Measurements from ENCODE around the gene ANXA11. TPM values are rescaled to one million over a fixed set of nuclear protein-coding genes. Genes with fewer than 3 reads are reported as not detected.

Gene ANXA11
- total and polyA plus RNA-seq, 2 experiments from 2014 or later = 42.3 to 70.0 TPM

- TF ChIP-seq CTCF (conservative IDR thresholded peaks at IDR 0.05; ENCODE audit: low read depth in 2 of 2) (no peak), JUNB (IDR thresholded peaks at IDR 0.05; ENCODE audit: unreplicated experiment) (no peak), ZNF331 (CRISPR knock-in tag; IDR thresholded peaks at IDR 0.05; ENCODE audit: low read depth) (no peak)
These were observed 460 bp downstream of the ANXA11 start (continued) for GRCh38 chr10:80204677-80205476.

- peaks cover 31% of the 10 kb centered on the region for H3K27me3 ChIP-seq (ENCODE audit: insufficient read depth)
These were observed 1.3 kb downstream of the ANXA11 start for GRCh38 chr10:80203835-80204676.

More at GRCh38 chr10:80203835-80204676, 1.3 kb downstream of the ANXA11 start:
- no peaks in the 10 kb centered on the region for H3K9me3 Mint-ChIP-seq
- peak overlapping the region; percentile 73 for H3K4me3 ChIP-seq
- ATAC-seq = peak; percentile 30
- peaks cover 4% of the 10 kb centered on the region; the same call in 1 of the 2 replicates for H3F3A ChIP-seq (replicated peaks; ENCODE audit: low read depth)
- peak overlapping the region; percentile 81 for H3K27ac ChIP-seq (ENCODE audit: low read depth)
- peak overlapping the region; percentile 39; the same call in 1 of the 2 replicates for H3K27ac Mint-ChIP-seq
- H3K4me2 ChIP-seq = peak overlapping the region; percentile 88
- H3K4me3 Mint-ChIP-seq = peak overlapping the region; percentile 77
- H3K4me1 ChIP-seq (ENCODE audit: insufficient read depth) = peaks cover 46% of the 10 kb centered on the region
- TF ChIP-seq JUNB (IDR thresholded peaks at IDR 0.05; ENCODE audit: unreplicated experiment) (no peak), POLR2AphosphoS5 (IDR thresholded peaks at IDR 0.05; ENCODE audit: low read depth) (peak; percentile 33), ZNF114 (CRISPR knock-in tag; IDR thresholded peaks at IDR 0.05) (no peak), ZNF462 (CRISPR knock-in tag; IDR thresholded peaks at IDR 0.05) (no peak), CTCF (conservative IDR thresholded peaks at IDR 0.05; ENCODE audit: low read depth in 2 of 2) (no peak), EZH2 (IDR thresholded peaks at IDR 0.05; ENCODE audit: low read depth, unreplicated experiment) (no peak)
- H3K36me3 ChIP-seq (ENCODE audit: insufficient read depth) = no peaks in the 10 kb centered on the region; the same call in 1 of the 2 replicates
- H3K9me2 ChIP-seq (ENCODE audit: insufficient read depth) = no peaks in the 10 kb centered on the region
- peaks cover 19% of the 10 kb centered on the region for H4K20me1 ChIP-seq (replicated peaks; ENCODE audit: insufficient read depth)
- H3K4me1 Mint-ChIP-seq = peaks cover 56% of the 10 kb centered on the region
- H3K79me2 ChIP-seq (replicated peaks; ENCODE audit: insufficient read depth) = peaks cover 51% of the 10 kb centered on the region
- peak; percentile 74 for DNase-seq (ENCODE audit: low spot score)
- H2AFZ ChIP-seq = peak overlapping the region; percentile 70; the same call in 1 of the 2 replicates
- H3K27me3 Mint-ChIP-seq (ENCODE audit: insufficient read depth, low read depth, poor library complexity) = peaks cover 19% of the 10 kb centered on the region
- H3K36me3 Mint-ChIP-seq (ENCODE audit: low read depth) = no peaks in the 10 kb centered on the region; the same call in 2 of the 3 replicates

Data from GM23338 (cell line).